Stimulated activated naive CD8-positive, alpha-beta T cell treated with anti-CD3 and anti-CD28 coated beads, Interleukin-15, Interleukin-2, amounts not matched to agents 100 U/mL and 50 U/mL, for 24 hours (primary cell): ENCODE measurements around the gene P3R3URF.
"Not testable (repeated sequence)": the region's sequence is repeated elsewhere in the genome, so short reads cannot be mapped to it uniquely, and the experiment has no call there.

Source experiments
- ATAC-seq: fragments of 150-1000 bp; cut with Tn5 transposase; one replicate; pipeline ENCODE4 v1.10.0; 2021
- DNase-seq: peaks from one replicate; pipeline ENCODE4 v3.0.0; 2021

Gene P3R3URF

DNA sequence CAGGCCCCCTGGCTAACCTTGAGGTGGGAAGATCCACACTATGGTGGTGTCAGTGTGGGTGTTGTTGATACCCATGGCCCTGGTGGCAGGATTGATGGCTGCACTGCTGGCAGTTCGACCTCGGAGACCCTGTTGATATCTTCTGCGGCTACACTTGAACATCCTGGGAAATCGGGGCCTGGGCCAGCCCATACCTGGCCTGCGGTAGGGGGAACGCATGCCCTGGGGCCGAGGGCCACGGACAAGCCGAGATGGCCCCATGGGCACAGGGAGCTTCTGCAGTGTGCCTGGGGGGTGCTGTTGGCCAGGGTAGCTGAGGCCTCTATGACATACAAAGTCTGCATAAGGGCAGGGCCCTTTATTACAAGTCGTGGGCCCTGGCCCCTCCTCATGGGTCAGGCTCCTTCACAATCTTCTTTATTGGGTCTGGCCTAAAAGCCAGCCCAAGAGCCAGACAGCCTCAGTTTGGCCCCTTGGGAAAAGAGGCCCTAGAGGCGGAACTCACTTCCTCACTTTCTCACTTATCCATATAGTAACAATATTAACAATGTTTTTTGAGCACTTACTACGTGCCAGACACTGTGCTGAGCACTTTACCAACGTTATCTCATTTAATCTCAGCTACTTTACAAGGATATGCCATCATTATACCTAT, at the start of gene P3R3URF:
Gene P3R3URF, minus strand, starts transcription at position 278 of the 655 bp plus-strand sequence. Its CDS starts 17 bp downstream, at position 261.
- DNase-seq (no peak), ATAC-seq (no peak)

DNA sequence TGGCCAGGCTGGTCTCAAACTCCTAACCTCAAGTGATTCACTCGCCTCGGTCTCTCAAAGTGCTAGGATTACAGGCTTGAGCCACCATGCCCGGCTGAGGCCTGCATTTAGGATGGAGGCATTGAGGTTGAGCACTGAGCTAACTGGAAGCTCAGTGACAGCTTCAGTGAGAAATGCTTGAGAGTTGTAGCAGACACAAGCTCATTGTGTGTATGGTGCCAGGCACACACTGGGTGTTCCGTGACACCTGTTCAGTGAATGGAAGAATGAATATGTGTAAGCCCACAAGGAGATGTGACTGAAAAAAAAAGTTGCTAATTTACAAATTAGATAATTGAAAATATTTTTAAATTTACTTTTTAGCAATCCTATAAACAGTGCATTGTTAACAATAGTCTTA, 48.7 kb upstream of the P3R3URF start:
- no peak for ATAC-seq
- DNase-seq = no peak

DNA sequence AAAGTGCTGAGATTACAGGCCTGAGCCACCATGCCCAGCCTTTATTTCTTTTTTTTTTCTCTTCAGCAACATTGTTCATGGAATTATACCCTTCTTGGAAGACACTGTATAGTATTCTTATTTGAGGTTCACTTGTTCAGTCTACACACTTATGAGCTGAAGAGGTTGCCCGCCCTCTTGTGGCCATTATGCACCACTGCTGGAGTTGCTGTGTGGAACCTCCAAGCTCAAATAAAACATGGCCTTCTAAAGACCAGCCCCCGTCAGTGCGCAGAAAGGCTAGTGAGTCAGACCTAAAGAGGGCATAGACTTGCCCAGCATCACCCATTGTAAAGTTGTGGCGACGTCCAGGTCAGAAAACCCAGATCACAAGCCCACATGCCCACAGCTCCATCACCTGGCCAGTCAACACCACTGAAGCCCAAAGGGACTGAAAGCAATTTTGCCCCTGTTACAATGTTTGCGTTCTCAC, 47.2 kb upstream of the P3R3URF start:
- ATAC-seq = peak; percentile 95
- peak; percentile 66 for DNase-seq

DNA sequence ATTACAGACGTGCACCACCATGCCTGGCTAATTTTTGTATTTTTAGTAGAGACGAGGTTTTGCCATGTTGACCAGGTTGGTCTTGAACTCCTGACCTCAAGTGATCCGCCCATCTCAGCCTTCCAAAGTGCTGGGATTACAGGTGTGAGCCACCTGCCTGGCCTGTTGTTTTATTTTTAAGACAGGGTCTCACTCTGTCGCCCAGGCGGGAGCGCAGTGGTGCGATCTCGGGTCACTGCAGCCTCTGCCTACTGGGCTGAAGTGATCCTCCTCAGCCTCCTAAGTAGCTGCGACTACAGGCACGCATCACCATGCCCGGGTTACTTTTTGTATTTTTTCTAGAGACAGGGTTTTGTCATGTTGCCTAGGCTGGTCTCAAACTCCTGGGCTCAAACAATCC, 46.8 kb upstream of the P3R3URF start:
- not testable (repeated sequence) for ATAC-seq, DNase-seq

DNA sequence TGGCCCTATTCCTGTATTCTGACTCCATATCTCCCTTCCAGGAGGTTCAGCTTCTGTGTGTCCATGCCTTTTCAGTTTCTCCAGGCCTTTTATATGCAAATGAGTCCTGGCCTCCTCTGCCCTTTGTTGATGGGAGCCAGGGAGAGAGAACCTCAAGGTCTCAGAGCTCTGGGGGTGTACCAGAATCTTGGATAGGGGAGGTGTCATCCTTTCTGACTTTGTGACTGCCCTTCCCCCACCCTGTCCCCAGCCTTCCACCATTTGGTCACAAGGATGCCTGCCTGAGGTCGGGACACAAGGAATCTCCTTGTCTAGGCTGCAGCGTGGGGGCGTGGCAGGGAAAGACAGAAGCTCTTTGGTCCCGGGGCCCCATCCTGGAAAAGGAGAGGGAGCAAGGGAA, 45.5 kb upstream of the P3R3URF start:
- no peak for DNase-seq
- ATAC-seq = no peak

DNA sequence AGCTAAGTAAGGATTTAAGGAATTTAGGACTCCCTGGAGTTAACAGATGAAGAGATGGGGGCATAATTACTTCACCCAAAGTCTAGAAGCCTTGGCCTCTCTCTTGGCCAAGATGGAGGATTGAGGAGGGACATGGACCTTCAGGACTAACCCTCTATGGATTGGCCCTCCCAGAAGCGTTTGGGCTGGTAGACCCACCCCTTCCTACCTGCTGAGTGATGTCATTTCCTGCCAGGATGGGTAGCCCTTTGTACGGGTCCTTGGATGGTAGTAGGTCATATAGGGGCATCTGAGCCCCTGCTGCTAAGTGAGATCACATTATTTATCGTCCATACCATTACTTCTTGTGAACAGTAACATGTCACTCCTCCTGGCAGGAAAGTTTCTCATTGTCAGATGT, 44.5 kb upstream of the P3R3URF start:
- DNase-seq (no peak), ATAC-seq (no peak)

DNA sequence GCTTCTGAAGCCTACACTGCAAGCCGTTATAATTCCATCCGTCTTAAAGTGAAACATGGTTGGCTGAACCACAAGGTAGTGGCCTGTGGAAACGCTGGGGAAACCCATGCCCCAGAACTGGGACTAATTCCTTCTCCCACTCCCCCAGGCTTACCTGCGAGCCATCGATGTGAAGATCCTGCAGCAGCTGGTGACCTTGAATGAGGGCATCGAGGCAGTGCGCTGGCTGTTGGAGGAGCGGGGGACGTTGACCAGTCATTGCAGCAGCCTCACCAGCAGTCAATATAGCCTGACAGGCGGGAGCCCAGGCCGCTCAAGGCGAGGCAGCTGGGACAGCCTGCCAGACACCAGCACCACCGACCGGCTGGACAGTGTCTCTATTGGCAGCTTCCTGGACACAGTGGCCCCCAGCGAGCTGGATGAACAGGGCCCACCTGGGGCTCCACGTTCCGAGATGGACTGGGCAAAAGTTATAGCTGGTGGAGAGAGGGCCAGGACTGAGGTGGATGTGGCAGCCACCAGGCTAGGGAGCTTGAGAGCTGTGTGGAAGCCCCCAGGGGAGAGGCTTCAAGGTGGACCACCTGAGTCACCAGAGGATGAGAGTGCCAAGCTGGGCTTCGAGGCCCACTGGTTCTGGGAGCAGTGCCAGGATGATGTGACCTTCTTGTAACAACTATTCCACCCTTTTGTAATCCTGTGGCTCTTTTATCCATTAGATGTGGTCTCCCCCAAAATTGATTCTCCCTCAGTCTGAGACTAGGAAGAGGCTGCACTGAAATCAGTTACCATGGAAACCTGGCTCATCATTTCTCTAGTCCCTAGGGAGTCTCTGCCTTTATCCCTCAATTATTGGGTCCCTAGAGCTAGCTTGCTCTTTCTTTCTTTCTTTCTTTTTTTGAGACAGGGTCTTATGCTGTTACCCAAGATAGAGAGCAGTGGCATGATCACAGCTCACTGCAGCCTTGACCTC, 43.5 kb upstream of the P3R3URF start:
- DNase-seq (no peak), ATAC-seq (no peak)

DNA sequence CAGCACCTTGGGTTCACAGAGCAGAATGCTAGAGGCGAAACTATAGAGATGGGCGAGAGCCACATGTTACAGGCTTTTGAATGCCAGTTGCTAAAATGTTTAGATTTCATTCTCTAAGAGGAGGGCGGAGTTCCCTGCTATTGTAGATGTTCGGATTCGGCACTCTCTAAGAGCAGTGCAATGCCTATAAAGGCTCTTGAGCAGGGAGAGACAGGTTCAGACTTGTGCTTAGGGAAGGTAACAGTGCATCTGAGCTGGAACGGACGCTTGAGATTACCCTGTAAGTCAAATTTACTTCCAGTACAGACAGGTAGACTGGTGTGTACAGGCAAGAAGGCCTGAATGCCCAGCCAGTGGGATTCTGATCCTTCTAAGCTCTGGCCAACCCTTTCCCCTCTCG, 42.2 kb upstream of the P3R3URF start:
- DNase-seq (no peak), ATAC-seq (no peak)

DNA sequence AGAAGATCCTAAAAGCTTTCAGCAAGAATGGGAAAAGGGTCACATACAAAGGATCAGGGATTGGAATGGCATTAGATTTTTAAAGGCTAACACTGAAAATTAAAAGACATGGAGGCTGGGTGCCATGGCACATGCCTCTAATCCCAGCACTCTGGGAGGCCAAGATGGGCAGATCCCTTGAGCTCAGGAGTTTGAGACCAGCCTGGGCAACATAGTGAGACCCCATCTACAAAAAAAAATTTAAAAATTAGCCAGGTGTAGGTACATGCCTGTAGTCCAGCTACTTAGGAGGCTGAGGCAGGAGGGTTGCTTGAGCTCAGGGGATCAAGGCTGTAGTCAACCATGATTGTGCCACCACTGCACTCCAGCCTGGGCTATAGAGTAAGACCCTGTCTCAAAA, 39.2 kb upstream of the P3R3URF start:
- ATAC-seq (no peak), DNase-seq (no peak)

DNA sequence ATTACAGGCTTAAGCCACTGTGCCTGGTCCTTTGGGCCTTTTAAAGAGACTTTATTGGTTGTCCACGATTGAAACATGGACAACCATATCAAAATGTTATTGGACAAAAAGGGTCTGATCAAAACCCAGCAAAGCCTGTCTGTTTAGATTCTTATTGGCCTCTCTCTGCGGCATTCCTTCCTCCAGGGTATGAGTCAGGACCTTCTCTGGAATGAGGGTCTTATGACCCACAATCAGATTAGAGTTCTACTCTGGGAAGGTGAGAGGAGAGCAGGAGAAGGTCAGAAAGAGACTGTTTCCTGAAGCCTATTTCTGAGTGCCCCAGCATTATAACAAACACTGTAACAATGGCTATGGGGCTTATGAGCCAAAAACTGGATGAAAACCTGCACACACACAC, 34.8 kb upstream of the P3R3URF start:
- DNase-seq (no peak), ATAC-seq (no peak)

DNA sequence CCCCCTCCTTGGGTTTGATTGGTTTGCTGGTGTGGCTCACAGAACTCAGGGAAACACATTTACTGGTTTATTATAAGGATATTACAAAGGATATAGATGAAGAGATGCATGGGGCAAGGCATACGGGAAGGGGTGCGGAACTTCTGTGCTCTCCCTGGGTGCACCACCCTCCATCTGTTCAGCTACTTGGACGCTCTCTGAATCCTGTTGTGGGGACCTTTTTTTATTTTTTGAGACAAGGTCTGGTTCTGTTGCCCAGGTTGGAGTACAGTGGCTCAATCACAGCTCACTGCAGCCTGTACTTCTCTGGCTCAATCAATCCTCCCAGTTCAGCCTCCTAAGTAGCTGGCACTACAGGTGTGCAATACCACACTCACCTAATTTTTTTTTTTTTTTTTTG, 34.3 kb upstream of the P3R3URF start:
- DNase-seq (no peak), ATAC-seq (no peak)

DNA sequence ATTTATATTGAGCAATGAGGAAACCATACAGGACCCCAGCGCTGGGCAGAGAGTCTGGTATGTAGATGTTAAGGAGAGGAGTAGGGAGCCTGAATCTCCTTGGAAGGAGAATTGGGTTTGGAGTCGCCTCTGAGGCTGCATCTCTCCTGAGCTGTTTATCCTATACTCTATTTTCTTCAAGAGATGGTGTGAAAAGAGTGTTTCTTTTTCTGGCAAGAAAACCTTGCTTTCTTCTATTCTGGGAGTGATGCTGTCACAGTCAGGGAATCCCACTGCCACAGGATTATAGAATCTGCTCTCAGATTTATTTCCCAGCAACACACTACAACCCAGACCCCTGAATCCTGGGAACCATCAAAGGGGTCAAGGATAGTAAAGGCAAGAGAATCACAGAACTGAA, 30.1 kb upstream of the P3R3URF start:
- DNase-seq = no peak
- ATAC-seq = no peak

DNA sequence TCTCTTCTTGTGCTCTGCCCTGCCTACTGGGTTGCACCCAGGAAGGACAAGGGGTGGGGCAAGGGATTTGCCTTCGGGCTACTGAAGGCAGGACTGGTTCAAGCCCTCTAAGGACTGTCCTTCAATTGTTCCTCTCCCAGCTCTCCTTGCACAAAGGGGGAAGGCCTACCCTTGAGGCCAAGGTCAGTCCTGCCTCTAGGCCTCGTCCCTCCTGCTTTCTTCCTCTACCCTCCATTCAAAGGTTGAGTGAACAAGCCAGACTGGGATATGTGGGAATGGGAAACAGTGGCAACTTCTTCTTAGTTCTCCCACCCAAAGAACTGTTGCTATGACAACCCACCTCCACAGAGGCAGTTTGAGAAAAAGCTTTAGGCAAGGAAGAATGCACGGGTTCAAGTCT, 29.5 kb upstream of the P3R3URF start:
- no peak for DNase-seq

DNA sequence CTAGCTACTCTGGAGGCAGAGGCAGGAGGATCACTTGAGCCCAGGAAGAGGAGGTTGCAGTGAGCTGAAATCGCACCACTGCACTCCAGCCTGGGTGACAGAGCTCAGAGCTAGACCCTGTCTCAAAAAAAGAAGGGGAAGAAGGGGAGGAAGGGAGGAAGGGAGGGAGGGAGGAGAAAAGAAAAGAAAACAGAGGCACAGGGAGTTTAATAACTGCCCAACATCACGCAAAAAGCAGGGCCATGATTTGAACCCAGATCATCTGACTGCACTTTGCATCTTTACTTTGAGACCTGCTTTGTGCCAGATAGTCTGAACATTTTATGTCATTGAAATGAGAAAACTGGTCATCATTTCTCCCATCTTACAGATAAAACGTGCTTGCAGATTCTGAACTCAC, 28.9 kb upstream of the P3R3URF start:
- DNase-seq = no peak
- no peak for ATAC-seq

More for the DNA sequence above, 29.5 kb upstream of the P3R3URF start:
- no peak for ATAC-seq

DNA sequence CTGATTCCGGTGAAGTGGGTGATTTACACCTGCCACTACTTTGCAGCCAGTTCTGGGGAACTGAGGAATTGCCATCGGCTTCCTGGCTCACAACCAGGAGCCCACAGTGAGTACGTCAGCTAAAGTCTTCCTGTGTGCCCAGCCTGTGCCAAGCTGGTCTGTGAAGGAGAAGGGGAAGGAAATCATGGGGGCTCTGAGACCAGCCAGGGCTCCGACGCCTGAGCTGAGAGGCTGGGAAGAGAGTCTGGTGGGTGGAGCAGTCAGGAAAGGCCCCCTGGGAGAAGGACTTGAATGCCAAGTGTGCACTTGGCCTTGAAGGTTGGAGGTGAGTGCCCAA, 28.1 kb upstream of the P3R3URF start:
- DNase-seq = no peak
- ATAC-seq = no peak

DNA sequence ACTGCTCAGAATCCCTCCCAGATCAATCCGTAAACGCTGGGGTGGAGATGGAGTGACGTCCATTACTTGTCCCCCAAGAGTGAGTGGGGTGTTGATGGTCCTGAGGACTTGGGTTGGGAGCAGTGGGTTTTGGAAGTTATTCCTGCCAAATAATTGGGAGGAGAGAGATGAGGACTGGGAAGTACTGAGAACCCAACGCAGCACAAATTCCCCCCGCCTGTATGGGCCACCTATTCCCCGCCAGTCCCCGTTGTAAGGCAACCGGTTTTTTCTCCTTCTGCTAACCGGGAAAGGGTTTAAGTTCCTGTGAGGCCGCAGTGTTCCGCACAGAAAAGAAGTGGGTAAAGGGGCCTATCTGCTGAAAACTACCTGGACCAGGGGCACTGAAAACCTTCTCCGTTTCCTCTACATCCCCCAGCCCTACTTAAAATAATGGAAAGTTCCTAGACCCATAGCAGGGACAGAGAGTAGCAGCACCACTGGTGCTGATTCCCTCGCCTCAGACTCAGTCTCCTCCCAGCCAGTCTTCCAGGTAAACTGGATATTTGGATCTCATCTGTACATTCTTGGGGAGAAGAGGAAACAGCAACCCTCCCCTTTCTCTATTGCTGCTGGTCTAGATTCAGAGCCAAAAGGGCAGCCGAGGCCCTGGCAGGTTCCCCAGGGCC, 27.6 kb upstream of the P3R3URF start:
- DNase-seq = no peak
- ATAC-seq = no peak

DNA sequence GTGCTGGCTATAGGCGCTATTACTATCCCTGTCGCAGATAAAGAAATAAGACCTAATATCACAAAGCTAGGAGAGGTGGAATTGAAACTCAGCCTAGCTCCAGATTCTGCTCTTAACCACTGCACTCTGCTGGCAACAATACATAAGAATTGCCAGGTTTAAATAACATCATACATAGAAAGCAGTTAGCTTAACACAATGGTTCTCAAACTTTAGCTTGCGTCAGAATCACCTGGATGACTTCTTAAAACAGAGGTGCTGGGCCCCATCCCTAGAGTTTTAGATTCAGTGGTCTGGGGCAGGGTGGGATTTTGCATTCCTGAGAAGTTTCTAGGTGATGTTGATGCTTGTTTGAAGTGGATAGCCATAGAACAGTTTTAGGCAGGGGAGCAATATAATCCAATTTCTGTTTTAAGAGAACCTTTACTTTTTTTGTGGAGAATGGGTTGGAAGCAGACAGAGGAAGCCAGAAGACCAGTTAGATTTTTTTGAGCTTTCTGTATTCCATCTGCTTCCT, 23.0 kb upstream of the P3R3URF start:
- DNase-seq (no peak), ATAC-seq (no peak)

DNA sequence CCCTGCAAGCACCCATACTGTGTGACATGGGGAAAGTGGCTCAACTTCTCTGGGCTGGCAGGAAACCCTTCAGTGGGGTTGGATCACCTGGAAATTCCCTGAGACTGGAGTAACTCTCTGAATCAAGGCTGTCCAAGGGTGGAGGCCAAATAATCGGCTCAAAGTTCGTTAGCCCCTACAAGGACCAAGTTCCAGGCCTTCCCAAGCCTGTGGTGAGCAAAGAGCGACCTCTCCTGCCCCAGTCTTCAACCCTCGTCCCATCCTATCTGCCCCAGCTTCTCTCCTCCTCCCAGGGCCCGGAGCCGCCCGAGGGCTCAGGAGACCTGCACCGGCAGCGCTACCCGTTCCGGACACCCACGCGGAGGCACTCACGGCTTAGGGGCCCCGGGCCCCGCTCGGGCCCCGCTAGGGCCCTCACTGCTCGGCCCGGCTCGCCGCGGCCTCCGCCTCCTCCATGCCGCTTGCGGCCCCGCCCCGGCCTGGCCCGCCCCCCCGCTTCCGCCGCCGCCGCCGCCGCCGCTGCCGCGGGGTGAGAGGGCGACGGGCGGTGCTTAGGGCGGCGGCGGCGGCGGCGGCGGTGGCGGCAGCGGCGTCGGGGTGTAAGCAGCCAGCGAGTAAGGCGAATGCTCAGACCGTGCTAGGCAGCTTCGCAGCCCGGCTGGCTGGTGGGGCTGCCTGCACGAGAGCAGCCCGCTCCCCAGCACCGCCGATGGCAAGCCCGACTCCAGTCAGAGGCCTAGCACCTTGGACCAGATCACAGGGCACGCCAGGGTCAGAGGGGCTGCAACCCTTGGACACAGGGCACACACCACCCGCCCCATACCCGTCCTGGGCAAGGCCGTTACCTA, 21.9 kb upstream of the P3R3URF start, which contains the start of gene POMGNT1:
Gene POMGNT1, minus strand, starts transcription at position 471 of the 848 bp plus-strand sequence. CDS start 613 bp downstream, outside the sequence.
- ATAC-seq = peak; percentile 97
- DNase-seq = peak; percentile 83

DNA sequence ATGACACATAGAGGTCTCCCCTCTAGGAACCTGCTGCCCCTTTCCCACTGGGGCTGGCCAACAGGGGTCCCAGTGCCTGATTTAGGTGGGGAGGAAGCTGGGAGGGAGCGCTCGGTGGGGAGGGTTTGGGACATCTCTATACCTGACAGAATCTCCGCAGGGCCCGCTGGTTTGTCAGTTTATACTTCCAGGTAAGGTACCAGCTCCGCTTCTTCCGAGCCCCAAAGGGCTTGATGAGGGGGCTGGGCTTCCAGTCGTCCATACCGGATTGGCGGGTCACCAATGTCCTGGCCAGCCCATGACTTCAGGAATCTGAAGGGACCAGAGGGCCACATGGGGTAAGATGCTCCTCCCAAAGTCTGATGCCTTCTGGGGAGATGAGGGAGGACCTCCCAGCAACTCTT, 21.3 kb upstream of the P3R3URF start:
- no peak for DNase-seq
- no peak for ATAC-seq

DNA sequence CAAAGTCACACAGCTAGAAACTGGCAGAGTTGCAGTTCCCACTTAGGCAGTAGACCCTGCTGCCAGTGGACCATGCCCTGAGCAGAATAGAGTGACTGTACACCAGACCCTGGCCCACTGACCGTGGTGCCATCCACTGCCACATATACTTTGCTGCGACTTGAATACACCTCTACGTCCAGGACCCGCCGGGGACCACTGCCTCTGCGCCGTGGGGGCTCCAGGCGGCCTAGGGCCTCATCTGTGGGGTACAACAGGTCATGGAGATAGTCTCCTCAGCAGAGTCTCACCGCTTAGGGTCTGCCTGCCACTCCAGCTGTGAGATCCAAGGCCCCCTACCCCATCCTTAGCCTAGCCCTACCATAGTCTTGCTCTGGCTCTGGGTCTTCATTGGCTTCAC, 20.3 kb upstream of the P3R3URF start:
- DNase-seq (no peak), ATAC-seq (no peak)

DNA sequence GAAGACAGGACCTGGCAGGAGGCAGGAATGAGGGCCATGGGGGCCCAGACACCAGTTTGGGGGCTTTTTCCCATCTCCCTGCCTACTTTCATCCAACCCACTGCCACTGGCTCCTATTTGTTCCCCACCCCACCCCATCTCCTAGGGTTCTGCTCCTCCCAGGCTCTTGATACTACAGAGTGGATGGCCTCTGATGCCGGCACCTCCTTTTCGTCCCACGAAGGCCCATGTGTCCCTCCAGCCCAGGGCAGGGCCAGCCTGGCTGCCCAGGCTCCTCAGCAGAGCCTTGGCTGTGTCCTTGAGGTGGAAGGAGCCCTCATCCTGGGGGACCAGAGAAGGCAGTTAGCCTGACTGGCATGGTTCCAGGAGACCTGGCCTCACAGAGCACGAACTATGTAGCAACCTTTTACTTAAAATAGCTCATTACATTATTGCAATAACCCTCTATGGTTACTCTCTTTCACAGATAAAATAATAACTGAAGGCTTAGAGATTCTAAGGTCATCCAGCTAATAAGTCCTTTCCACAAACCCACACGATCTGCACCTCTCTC, 18.4 kb upstream of the P3R3URF start:
- ATAC-seq (no peak), DNase-seq (no peak)
